ENCODE results near the gene SLC43A2. TPM values are rescaled to one million over a fixed set of nuclear protein-coding genes. Genes with fewer than 3 reads are reported as not detected.
"Not testable (repeated sequence)": the region's sequence is repeated elsewhere in the genome, so short reads cannot be mapped to it uniquely, and the experiment has no call there.

The SLC43A2 gene
- total RNA-seq = 10 to 100 TPM in 2 of 4 donors, 1 to 10 TPM in 2; 3.7 to 98.9 (median 12.3) TPM

DNA sequence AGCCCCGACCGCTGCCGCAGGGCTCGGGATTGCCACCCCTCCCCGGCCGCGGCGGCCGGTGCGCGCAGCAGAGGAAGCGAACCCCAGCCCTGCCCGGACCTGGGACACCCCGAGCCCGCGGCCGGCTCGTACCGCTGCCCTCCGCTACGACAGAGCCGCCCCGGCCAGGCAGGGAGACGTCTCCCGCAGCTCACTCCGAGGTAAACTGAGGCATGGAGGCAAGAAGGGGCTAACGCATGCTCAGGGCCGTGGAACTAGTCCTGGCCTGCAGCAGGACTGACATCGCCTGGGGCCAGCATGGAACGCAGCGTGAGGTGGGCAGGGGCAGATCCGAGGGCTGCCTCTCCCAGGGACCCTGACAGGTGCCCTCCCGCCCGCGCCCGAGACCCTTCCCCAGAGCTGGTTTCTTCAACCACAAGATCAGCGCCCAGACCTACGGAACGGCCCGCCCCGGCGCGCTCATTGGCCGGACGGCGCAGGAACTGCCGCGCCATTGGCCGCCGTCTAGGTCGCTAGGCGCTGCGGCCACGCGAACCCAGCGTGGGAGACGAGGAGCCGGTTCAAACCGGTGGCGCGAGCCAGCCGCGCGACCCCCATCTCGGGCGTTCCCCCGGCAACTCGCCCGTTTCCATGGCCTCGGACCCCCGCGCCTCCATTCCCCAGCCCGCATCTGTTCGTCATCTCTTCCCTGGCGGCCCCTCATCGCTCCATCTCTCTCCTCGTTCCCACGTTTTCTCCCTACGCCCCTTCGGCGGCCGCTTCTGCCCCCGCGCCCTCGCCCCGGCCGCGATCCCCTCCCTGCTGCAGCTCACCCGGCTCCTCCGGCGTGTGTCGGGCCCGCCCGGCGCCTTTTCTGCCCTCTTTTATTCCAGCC, at the start of gene SLC43A2:
Gene SLC43A2, minus strand, starts transcription at position 853 of the 874 bp plus-strand sequence. CDS start 960 bp downstream, outside the sequence.
- peak within 1 kb of the TSS; percentile 85 to 94 (median 92) for H3K27ac ChIP-seq
- no peaks in the 10 kb centered on the region for H3K27me3 ChIP-seq
- peak within 1 kb of the TSS; percentile 57 to 83 (median 71) for H3K4me3 ChIP-seq
- H3K36me3 ChIP-seq = no peaks in the 10 kb centered on the region
- peak; percentile 54 for TF ChIP-seq POLR2A (IDR thresholded peaks at IDR 0.05)
- no peak for TF ChIP-seq CTCF (IDR thresholded peaks at IDR 0.05)
- in situ Hi-C loops (cut with MboI; ENCODE audit: low pct_ligation_motif_present in 1 of 4, low pct_unique_long_range_greater_than_20kb in 1 of 4, low sequenced_read_pairs in 3 of 4) (loop anchor here in 1 of 4 donors (10.0 kb wide), 1 partner anchor 53 kb away; no protein-coding TSS in a partner anchor), intact Hi-C loops (cut with DNase I; ENCODE audit: low total_unique reads) (loop anchor here (2.0 kb wide), 1 partner anchor 53 kb away; no protein-coding TSS in a partner anchor)
- DNase-seq = peak; percentile 86
- peaks cover 7 to 26% (median 22%) of the 10 kb centered on the region in 4 donors for H3K4me1 ChIP-seq
- H3K9me3 ChIP-seq = no peaks in the 10 kb centered on the region
- 1 to 2% methylated on average over 10 to 93 of the region's 95 CpGs for WGBS, 2 donors (ENCODE audit: low coverage in 1 of 2)

DNA sequence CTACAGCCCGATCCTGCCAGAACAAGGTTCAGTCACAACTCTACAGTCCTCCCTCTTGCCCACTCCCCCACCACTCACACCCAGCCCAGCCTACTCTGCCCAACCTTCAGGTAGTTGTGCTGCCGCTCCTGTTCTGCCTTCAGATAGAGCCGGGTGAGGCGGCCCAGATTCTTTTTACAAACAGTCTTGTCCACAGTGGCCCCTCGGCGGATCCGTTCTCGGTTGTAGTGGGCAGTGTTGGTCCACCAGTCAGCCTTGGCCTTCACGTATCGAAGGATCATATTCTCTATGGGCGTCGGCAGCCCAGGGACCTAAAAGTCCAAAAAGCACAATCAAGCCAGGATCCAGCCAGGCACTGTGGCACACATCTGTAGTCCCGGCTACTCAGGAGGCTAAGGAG, 47.8 kb upstream of the SLC43A2 start:
- WGBS, 2 donors (ENCODE audit: low coverage in 1 of 2) = 93 to 94% methylated on average over 3 to 13 of the region's 13 CpGs
- no peak overlapping the region for H3K27ac ChIP-seq
- intact Hi-C loops (cut with DNase I; ENCODE audit: low total_unique reads) = no loop called here
- in situ Hi-C loops (cut with MboI; ENCODE audit: low pct_ligation_motif_present in 1 of 4, low pct_unique_long_range_greater_than_20kb in 1 of 4, low sequenced_read_pairs in 3 of 4) = loop anchor here in 2 of 4 donors (25.0 kb wide), 2 partner anchors 186 to 361 kb away; partner anchors contain the start of genes DPH1 (in 1 of the 2), OVCA2 (in 1 of the 2) and RTN4RL1 (in 1 of the 2)
- DNase-seq = no peak
- no peaks in the 10 kb centered on the region for H3K4me1 ChIP-seq
- H3K36me3 ChIP-seq = peaks cover 3 to 99% (median 54%) of the 10 kb centered on the region in 4 donors
- H3K4me3 ChIP-seq = no peak overlapping the region
- no peaks in the 10 kb centered on the region for H3K9me3 ChIP-seq
- TF ChIP-seq EP300 (IDR thresholded peaks at IDR 0.05; ENCODE audit: low read depth) (no peak), CTCF (IDR thresholded peaks at IDR 0.05) (no peak), POLR2AphosphoS5 (IDR thresholded peaks at IDR 0.05) (no peak), POLR2A (IDR thresholded peaks at IDR 0.05) (no peak)
- H3K27me3 ChIP-seq = no peaks in the 10 kb centered on the region

DNA sequence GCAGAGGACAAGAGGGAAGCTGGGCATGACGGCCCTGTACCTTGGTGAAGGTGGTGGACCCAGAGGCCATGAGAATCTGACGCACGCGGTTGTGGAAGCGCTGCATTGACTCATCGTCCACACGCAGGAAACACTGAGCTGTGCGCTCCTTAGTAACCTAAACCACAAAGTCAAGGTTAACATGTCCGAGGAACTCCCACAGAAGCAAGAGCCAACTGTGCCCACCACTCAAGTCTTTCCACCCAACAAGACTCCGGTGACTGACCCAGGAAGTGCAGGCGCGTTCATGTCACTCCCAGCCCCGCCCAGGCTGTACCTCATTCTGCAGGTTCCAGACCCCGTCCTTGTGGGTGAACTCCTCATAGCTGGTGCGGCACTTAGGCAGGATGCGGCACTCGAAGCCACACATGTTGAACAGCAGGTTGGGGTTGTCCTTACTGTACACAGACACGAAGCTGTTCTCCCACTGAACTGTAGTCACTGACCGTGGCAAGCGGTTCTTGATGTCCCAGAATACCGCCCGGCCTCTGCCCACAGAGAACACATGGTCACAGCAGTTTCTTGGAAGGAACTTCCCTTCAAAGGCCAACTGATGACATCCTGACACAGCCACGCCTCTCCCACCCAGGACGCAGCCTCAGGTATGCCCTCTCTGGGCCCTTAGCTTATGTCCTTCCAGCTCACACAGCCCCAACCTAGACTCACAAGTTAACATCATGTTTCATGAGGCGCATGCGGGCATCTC, 44.6 kb upstream of the SLC43A2 start:
- in situ Hi-C loops (cut with MboI; ENCODE audit: low pct_ligation_motif_present in 1 of 4, low pct_unique_long_range_greater_than_20kb in 1 of 4, low sequenced_read_pairs in 3 of 4) (loop anchor here in 1 of 4 donors (25.0 kb wide), 1 partner anchor 364 kb away; the partner anchor contains the start of genes DPH1, OVCA2 and RTN4RL1), intact Hi-C loops (cut with DNase I; ENCODE audit: low total_unique reads) (no loop called here)
- Histone ChIP-seq H3K9me3 (no peaks in the 10 kb centered on the region), H3K27me3 (no peaks in the 10 kb centered on the region), H3K4me1 (peaks cover 0 to 10% (median 6%) of the 10 kb centered on the region in 4 donors), H3K27ac (no peak overlapping the region), H3K4me3 (no peak overlapping the region), H3K36me3 (peaks cover 3 to 93% (median 44%) of the 10 kb centered on the region in 4 donors)
- peak; percentile 12 for DNase-seq
- no peak for TF ChIP-seq POLR2AphosphoS5 (IDR thresholded peaks at IDR 0.05)
- TF ChIP-seq EP300 (IDR thresholded peaks at IDR 0.05; ENCODE audit: low read depth) = no peak
- no peak for TF ChIP-seq CTCF (IDR thresholded peaks at IDR 0.05)
- TF ChIP-seq POLR2A (IDR thresholded peaks at IDR 0.05) = no peak
- 75 to 90% methylated on average over 2 to 26 of the region's 26 CpGs for WGBS, 2 donors (ENCODE audit: low coverage in 1 of 2)

GRCh38 chr17:1663934-1664333, 35.3 kb upstream of the SLC43A2 start:
- 92 to 94% methylated on average over 5 of the region's 5 CpGs for WGBS, 2 donors (ENCODE audit: low coverage in 1 of 2)
- H3K36me3 ChIP-seq = peaks cover 0 to 81% (median 36%) of the 10 kb centered on the region in 4 donors
- H3K9me3 ChIP-seq, H3K27me3 ChIP-seq, DNase-seq, H3K4me1 ChIP-seq, H3K4me3 ChIP-seq, H3K27ac ChIP-seq: not testable (repeated sequence)
- intact Hi-C loops (cut with DNase I; ENCODE audit: low total_unique reads) (loop anchor here (1.0 to 10.0 kb wide), 2 partner anchors 19 to 201 kb away; no protein-coding TSS in a partner anchor), in situ Hi-C loops (cut with MboI; ENCODE audit: low pct_ligation_motif_present in 1 of 4, low pct_unique_long_range_greater_than_20kb in 1 of 4, low sequenced_read_pairs in 3 of 4) (loop anchor here in 1 of 4 donors (10.0 to 25.0 kb wide), 2 partner anchors 201 to 373 kb away; partner anchors contain the start of genes DPH1, OVCA2 and RTN4RL1)

Data from transverse colon (tissue), 4 donors.